Peyer's patch (tissue), 4 donors: ENCODE results near the gene ARL15.

ENCODE experiments used
- POLR2A ChIP-seq, 2 donors: fragments of 450-650 bp; IDR thresholded peaks; one replicate each; pipeline ENCODE4 v1.5.1; 2017; ENCODE audit warnings: antibody characterized with exemption in 2 of 2, mild to moderate bottlenecking in 2 of 2, moderate library complexity in 2 of 2
- TF ChIP-seq, protein P1 (sequence below), 6 experiments: fragments of 450-650 bp in 4 of 6; fragments of 200-600 bp in 2 of 6; sonication (generic) in 1 of 6; IDR thresholded peaks; one replicate each; pipeline ENCODE4 v1.5.1; 2017 to 2019; ENCODE audit warnings: antibody characterized with exemption in 6 of 6, mild to moderate bottlenecking in 3 of 6, moderate library complexity in 1 of 6

DNA sequence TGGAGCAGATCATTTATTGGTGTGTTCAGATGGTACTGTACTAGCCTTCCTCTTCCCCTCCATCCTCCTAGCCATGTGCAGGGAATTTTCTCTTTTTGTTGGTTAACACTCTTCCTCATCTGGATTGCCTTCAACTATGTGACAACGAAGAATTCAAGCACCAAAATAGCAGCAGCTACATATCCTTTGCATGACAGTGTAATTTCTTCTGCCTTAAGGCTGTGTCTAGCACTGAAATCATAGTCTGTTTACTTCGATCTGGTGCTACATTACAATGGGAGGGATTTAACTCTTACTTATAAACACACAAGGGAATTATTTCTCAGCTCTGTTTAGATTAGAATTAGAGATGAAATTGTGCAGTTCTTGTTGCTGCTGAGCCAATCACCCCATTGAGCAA, 260.4 kb downstream of the ARL15 start:
- TF ChIP-seq, protein P1, sequence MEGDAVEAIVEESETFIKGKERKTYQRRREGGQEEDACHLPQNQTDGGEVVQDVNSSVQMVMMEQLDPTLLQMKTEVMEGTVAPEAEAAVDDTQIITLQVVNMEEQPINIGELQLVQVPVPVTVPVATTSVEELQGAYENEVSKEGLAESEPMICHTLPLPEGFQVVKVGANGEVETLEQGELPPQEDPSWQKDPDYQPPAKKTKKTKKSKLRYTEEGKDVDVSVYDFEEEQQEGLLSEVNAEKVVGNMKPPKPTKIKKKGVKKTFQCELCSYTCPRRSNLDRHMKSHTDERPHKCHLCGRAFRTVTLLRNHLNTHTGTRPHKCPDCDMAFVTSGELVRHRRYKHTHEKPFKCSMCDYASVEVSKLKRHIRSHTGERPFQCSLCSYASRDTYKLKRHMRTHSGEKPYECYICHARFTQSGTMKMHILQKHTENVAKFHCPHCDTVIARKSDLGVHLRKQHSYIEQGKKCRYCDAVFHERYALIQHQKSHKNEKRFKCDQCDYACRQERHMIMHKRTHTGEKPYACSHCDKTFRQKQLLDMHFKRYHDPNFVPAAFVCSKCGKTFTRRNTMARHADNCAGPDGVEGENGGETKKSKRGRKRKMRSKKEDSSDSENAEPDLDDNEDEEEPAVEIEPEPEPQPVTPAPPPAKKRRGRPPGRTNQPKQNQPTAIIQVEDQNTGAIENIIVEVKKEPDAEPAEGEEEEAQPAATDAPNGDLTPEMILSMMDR (IDR thresholded peaks at IDR 0.05), result no peak
- no peak for TF ChIP-seq POLR2A (IDR thresholded peaks at IDR 0.05)
